Measurements from ENCODE around the gene CISH. TPM values are rescaled to one million over a fixed set of nuclear protein-coding genes. Genes with fewer than 3 reads are reported as not detected.

The CISH gene
- total RNA-seq, 2 donors from 2014 or later, result 4.7 to 9.9 TPM

GRCh38 chr3:50571486-50571885, 40.1 kb downstream of the CISH start:
- Histone ChIP-seq H3K27me3 (no peaks in the 10 kb centered on the region), H3K27ac (no peak overlapping the region), H3K9me3 (no peaks in the 10 kb centered on the region), H3K36me3 (no peaks in the 10 kb centered on the region), H3K4me1 (peaks cover 0 to 32% of the 10 kb centered on the region in 2 donors), H3K4me3 (no peak overlapping the region)
- no peak for DNase-seq (ENCODE audit: low spot score)
- TF ChIP-seq CTCF (IDR thresholded peaks at IDR 0.05), result no peak

GRCh38 chr3:50570508-50571279, 40.9 kb downstream of the CISH start:
- Histone ChIP-seq H3K27ac (peak overlapping the region in 1 of 2 donors; percentile 91), H3K4me1 (peaks cover 0 to 35% of the 10 kb centered on the region in 2 donors)
- DNase-seq (ENCODE audit: low spot score), result no peak

GRCh38 chr3:50568947-50569749, 42.4 kb downstream of the CISH start, which contains the start of gene HEMK1:
Gene HEMK1, plus strand, starts transcription at chr3:50569522. Its CDS starts 1,583 bp downstream, at chr3:50571105.
- peak; percentile 97 for DNase-seq (ENCODE audit: low spot score)
- H3K4me1 ChIP-seq, result peaks cover 0 to 35% of the 10 kb centered on the region in 2 donors
- TF ChIP-seq CTCF (IDR thresholded peaks at IDR 0.05), result no peak
- H3K36me3 ChIP-seq, result no peaks in the 10 kb centered on the region
- peak within 1 kb of the TSS; percentile 91 to 95 for H3K27ac ChIP-seq
- peak within 1 kb of the TSS; percentile 75 to 77 for H3K4me3 ChIP-seq
- H3K9me3 ChIP-seq, result no peaks in the 10 kb centered on the region
- no peaks in the 10 kb centered on the region for H3K27me3 ChIP-seq

More at GRCh38 chr3:50570508-50571279, 40.9 kb downstream of the CISH start:
- TF ChIP-seq CTCF (IDR thresholded peaks at IDR 0.05), result no peak
- Histone ChIP-seq H3K36me3 (no peaks in the 10 kb centered on the region), H3K4me3 (no peak overlapping the region), H3K27me3 (no peaks in the 10 kb centered on the region), H3K9me3 (no peaks in the 10 kb centered on the region)

GRCh38 chr3:50567386-50568167, 44.0 kb downstream of the CISH start, which contains the start of gene C3orf18:
Gene C3orf18, minus strand, starts transcription at chr3:50567747. Its CDS starts 2,048 bp downstream, at chr3:50565699.
- Histone ChIP-seq H3K9me3 (no peaks in the 10 kb centered on the region), H3K27ac (peak within 1 kb of the TSS; percentile 91 to 95), H3K27me3 (no peaks in the 10 kb centered on the region), H3K4me3 (peak within 1 kb of the TSS; percentile 75 to 77), H3K36me3 (no peaks in the 10 kb centered on the region), H3K4me1 (peaks cover 0 to 33% of the 10 kb centered on the region in 2 donors)
- TF ChIP-seq CTCF (IDR thresholded peaks at IDR 0.05), result no peak
- peak; percentile 96 for DNase-seq (ENCODE audit: low spot score)

GRCh38 chr3:50567011-50567385, 44.6 kb downstream of the CISH start:
- Histone ChIP-seq H3K9me3 (no peaks in the 10 kb centered on the region), H3K27ac (peak overlapping the region; percentile 91 to 95), H3K4me1 (peaks cover 0 to 27% of the 10 kb centered on the region in 2 donors), H3K4me3 (peak overlapping the region; percentile 51 to 77), H3K36me3 (no peaks in the 10 kb centered on the region), H3K27me3 (no peaks in the 10 kb centered on the region)
- no peak for TF ChIP-seq CTCF (IDR thresholded peaks at IDR 0.05)
- no peak for DNase-seq (ENCODE audit: low spot score)

Measured in right atrium auricular region (tissue), 2 donors.